ENCODE measurements around the gene DGKZ. TPM values are rescaled to one million over a fixed set of nuclear protein-coding genes. Genes with fewer than 3 reads are reported as not detected.

DGKZ gene
- total RNA-seq, 1 donor from 2014 or later, result 55.3 TPM

DNA sequence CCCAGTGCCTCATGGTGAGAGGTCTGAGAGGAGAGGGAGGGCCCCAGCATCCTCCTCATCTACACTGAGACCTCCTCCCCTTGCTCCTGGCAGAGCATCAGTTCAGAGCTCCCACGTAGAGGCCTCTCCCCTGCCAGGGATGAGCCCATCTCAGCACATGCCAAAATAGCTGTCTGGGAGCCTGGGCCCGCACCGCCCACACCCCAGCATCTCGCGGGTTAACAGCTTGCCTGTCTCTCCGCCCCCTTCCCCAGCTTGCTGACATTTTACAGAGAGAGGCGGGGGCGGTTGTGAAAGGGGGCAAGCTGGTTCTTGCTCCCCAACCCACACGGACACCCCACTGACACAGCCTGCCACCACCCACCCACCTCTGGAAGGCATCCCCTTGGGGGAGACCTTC, 6.4 kb downstream of the DGKZ start:
- DNase-seq, result no peak
- Histone ChIP-seq H3K36me3 (peaks cover 16% of the 10 kb centered on the region), H3K9me3 (no peaks in the 10 kb centered on the region), H3K4me3 (no peak overlapping the region), H3K27me3 (ENCODE audit: low read depth) (no peaks in the 10 kb centered on the region), H3K27ac (no peak overlapping the region), H3K4me1 (peaks cover 62% of the 10 kb centered on the region)
- intact Hi-C loops (cut with DNase I), result no loop called here
- no peak for ATAC-seq
- TF ChIP-seq, protein P1, sequence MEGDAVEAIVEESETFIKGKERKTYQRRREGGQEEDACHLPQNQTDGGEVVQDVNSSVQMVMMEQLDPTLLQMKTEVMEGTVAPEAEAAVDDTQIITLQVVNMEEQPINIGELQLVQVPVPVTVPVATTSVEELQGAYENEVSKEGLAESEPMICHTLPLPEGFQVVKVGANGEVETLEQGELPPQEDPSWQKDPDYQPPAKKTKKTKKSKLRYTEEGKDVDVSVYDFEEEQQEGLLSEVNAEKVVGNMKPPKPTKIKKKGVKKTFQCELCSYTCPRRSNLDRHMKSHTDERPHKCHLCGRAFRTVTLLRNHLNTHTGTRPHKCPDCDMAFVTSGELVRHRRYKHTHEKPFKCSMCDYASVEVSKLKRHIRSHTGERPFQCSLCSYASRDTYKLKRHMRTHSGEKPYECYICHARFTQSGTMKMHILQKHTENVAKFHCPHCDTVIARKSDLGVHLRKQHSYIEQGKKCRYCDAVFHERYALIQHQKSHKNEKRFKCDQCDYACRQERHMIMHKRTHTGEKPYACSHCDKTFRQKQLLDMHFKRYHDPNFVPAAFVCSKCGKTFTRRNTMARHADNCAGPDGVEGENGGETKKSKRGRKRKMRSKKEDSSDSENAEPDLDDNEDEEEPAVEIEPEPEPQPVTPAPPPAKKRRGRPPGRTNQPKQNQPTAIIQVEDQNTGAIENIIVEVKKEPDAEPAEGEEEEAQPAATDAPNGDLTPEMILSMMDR (IDR thresholded peaks at IDR 0.05), result no peak

GRCh38 chr11:46356924-46357482, 9.7 kb downstream of the DGKZ start:
- H3K4me3 ChIP-seq, result no peak overlapping the region
- H3K36me3 ChIP-seq, result peaks cover 10% of the 10 kb centered on the region
- H3K9me3 ChIP-seq, result no peaks in the 10 kb centered on the region
- no peaks in the 10 kb centered on the region for H3K27me3 ChIP-seq (ENCODE audit: low read depth)
- no peak overlapping the region for H3K27ac ChIP-seq
- ATAC-seq, result no peak
- intact Hi-C loops (cut with DNase I), result no loop called here
- DNase-seq, result no peak
- peaks cover 48% of the 10 kb centered on the region for H3K4me1 ChIP-seq
- TF ChIP-seq, protein P1 (IDR thresholded peaks at IDR 0.05), result no peak

DNA sequence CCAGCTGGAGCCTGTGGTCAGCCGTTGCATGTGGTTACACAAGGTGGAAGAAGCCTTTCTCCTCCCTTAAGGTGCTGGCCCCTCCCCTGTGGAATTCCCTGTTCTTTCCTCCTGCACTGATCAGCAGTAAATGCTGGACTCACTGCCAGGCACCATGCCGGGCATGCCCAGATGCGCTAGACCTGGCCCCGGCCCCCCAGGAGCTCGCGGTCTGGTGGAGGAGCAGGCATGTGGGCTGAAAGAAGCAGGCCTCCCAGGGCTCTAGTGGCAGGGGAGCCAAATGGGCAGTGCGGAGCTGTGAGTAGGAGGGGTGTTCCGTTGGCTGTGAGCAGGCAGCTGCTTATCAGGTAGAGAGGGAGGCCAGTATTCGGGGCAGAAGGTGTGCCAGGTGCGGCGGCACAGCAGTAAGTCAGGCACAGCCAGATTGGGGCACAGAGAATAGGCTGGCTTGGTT, 10.2 kb downstream of the DGKZ start:
- H3K27ac ChIP-seq, result no peak overlapping the region
- DNase-seq (no peak), ATAC-seq (peak in 1 of 2 donors; percentile 4)
- TF ChIP-seq, protein P1 (IDR thresholded peaks at IDR 0.05), result no peak
- H3K27me3 ChIP-seq (ENCODE audit: low read depth), result no peaks in the 10 kb centered on the region
- H3K36me3 ChIP-seq, result peaks cover 10% of the 10 kb centered on the region
- peaks cover 48% of the 10 kb centered on the region for H3K4me1 ChIP-seq
- intact Hi-C loops (cut with DNase I), result no loop called here
- H3K4me3 ChIP-seq, result no peak overlapping the region
- no peaks in the 10 kb centered on the region for H3K9me3 ChIP-seq

GRCh38 chr11:46359953-46360352, 12.7 kb downstream of the DGKZ start:
- Histone ChIP-seq H3K9me3 (no peaks in the 10 kb centered on the region), H3K4me1 (peaks cover 55% of the 10 kb centered on the region), H3K27me3 (ENCODE audit: low read depth) (no peaks in the 10 kb centered on the region), H3K27ac (no peak overlapping the region), H3K4me3 (no peak overlapping the region), H3K36me3 (peaks cover 10% of the 10 kb centered on the region)
- TF ChIP-seq, protein P1 (IDR thresholded peaks at IDR 0.05), result no peak
- DNase-seq (no peak), ATAC-seq (no peak)
- intact Hi-C loops (cut with DNase I), result no loop called here

DNA sequence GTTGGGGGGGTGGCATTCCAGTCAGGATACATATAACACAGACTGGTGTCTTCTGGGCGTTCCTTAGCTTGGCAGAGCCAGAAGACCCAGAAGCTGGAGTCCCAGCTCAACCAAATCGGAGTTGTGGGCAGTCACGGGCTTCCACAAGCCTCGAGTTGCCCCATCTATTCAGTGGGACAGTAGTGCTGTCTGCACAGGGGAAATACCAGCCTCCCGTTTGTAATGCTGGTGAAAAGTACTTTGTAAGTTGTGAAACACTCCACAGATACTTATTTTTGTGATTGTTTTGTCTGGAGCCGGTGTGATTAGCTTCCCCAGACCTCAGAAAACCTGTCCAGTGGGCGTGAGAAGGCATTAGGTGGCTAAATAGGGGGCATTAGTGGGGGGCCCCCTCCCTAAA, 13.6 kb downstream of the DGKZ start:
- DNase-seq (peak; percentile 56), ATAC-seq (peak; percentile 24 to 32)
- Histone ChIP-seq H3K4me3 (peak overlapping the region; percentile 50), H3K27me3 (ENCODE audit: low read depth) (no peaks in the 10 kb centered on the region), H3K36me3 (peaks cover 8% of the 10 kb centered on the region), H3K9me3 (no peaks in the 10 kb centered on the region), H3K4me1 (peaks cover 55% of the 10 kb centered on the region), H3K27ac (peak overlapping the region; percentile 89)
- TF ChIP-seq, protein P1 (IDR thresholded peaks at IDR 0.05), result no peak
- intact Hi-C loops (cut with DNase I), result no loop called here
